SIG-M5 treated with dmso at 0.1 percent for 504 hours (cell line): ENCODE results near the gene LAMTOR1.
"Not testable (repeated sequence)": the region's sequence is repeated elsewhere in the genome, so short reads cannot be mapped to it uniquely, and the experiment has no call there.

ENCODE experiments used
- DNase-seq: peaks from one replicate; lab custom pipeline; 2025; ENCODE audit not compliant: unreplicated experiment; lab: John Stamatoyannopoulos, UW

Gene LAMTOR1

GRCh38 chr11:72102946-72103753 lies at the start of gene LAMTOR1:
TSS of gene LAMTOR1 (minus strand) at chr11:72103297. CDS start at chr11:72103224, 73 bp downstream.
- DNase-seq, result peak; percentile 97

- no peak for DNase-seq
Observed at GRCh38 chr11:72150882-72151281, 47.8 kb upstream of the LAMTOR1 start.

- no peak for DNase-seq
Observed at GRCh38 chr11:72146625-72147024, 43.5 kb upstream of the LAMTOR1 start.

- DNase-seq, result no peak
Observed at GRCh38 chr11:72144807-72145565, 41.9 kb upstream of the LAMTOR1 start.

GRCh38 chr11:72142543-72142942 lies 39.4 kb upstream of the LAMTOR1 start:
- not testable (repeated sequence) for DNase-seq

- DNase-seq, result not testable (repeated sequence)
Observed at GRCh38 chr11:72142086-72142485, 39.0 kb upstream of the LAMTOR1 start.

GRCh38 chr11:72141066-72141465 lies 38.0 kb upstream of the LAMTOR1 start:
- DNase-seq, result no peak

GRCh38 chr11:72140661-72141060 lies 37.6 kb upstream of the LAMTOR1 start:
- no peak for DNase-seq

GRCh38 chr11:72139500-72139899 lies 36.4 kb upstream of the LAMTOR1 start:
- no peak for DNase-seq

GRCh38 chr11:72138821-72139390 lies 35.8 kb upstream of the LAMTOR1 start:
- DNase-seq, result no peak

GRCh38 chr11:72136684-72137262 lies 33.7 kb upstream of the LAMTOR1 start:
- DNase-seq, result no peak

- DNase-seq, result no peak
Observed at GRCh38 chr11:72135891-72136683, 33.0 kb upstream of the LAMTOR1 start.

- not testable (repeated sequence) for DNase-seq
Observed at GRCh38 chr11:72135473-72135872, 32.4 kb upstream of the LAMTOR1 start, which contains the start of gene FOLR3. TSS of gene FOLR3 (plus strand) at chr11:72135725. CDS start at chr11:72135953, 228 bp downstream.

GRCh38 chr11:72132646-72133045 lies 29.5 kb upstream of the LAMTOR1 start:
- peak; percentile 8 for DNase-seq

GRCh38 chr11:72129381-72129780 lies 26.3 kb upstream of the LAMTOR1 start:
- no peak for DNase-seq

- no peak for DNase-seq
Observed at GRCh38 chr11:72127923-72128322, 24.8 kb upstream of the LAMTOR1 start.

GRCh38 chr11:72125956-72126355 lies 22.9 kb upstream of the LAMTOR1 start:
- DNase-seq, result no peak

- DNase-seq, result no peak
Observed at GRCh38 chr11:72124046-72124445, 20.9 kb upstream of the LAMTOR1 start.

GRCh38 chr11:72123117-72123653 lies 20.1 kb upstream of the LAMTOR1 start:
- DNase-seq, result no peak

GRCh38 chr11:72122607-72123006 lies 19.5 kb upstream of the LAMTOR1 start:
- no peak for DNase-seq
